Astrocyte (in vitro differentiated cells and primary cell): ENCODE data around the gene B4GALNT3.

Source experiments
- EZH2 ChIP-seq: IDR thresholded peaks from 2 replicates; pipeline ENCODE4 v1.6.1; 2012; ENCODE audit warnings: mild to moderate bottlenecking, low read length, inconsistent platforms; ENCODE audit not compliant: insufficient read depth
- TF ChIP-seq, protein P1 (sequence below): IDR thresholded peaks from 2 replicates; pipeline ENCODE4 v1.5.1; 2011; ENCODE audit warnings: low read depth, mild to moderate bottlenecking, inconsistent platforms, low read length, moderate library complexity; ENCODE audit not compliant: insufficient read depth

DNA sequence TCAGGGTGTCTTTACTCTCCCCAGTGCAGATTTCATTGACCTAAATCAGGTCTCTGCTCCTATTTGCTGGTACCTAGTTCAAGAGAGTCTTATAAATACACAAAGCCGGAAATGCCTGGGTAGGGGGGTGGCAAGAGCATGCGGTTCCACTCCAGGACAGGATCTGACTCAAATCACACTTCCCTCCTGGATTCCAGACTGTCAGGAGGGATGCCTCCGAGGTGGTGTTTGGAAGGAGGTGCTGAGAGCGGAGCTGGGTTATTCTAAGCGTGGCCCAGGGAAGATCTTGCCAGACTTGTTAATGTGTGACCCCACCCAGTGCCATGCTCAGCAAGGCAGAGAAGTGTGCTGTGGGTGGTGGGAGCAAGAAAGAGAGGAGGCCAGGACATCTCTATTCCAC lies 49.8 kb downstream of the B4GALNT3 start:
- no peak for TF ChIP-seq EZH2
- TF ChIP-seq, protein P1, sequence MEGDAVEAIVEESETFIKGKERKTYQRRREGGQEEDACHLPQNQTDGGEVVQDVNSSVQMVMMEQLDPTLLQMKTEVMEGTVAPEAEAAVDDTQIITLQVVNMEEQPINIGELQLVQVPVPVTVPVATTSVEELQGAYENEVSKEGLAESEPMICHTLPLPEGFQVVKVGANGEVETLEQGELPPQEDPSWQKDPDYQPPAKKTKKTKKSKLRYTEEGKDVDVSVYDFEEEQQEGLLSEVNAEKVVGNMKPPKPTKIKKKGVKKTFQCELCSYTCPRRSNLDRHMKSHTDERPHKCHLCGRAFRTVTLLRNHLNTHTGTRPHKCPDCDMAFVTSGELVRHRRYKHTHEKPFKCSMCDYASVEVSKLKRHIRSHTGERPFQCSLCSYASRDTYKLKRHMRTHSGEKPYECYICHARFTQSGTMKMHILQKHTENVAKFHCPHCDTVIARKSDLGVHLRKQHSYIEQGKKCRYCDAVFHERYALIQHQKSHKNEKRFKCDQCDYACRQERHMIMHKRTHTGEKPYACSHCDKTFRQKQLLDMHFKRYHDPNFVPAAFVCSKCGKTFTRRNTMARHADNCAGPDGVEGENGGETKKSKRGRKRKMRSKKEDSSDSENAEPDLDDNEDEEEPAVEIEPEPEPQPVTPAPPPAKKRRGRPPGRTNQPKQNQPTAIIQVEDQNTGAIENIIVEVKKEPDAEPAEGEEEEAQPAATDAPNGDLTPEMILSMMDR = no peak
